Measurements from ENCODE around the gene HERC2. TPM values are rescaled to one million over a fixed set of nuclear protein-coding genes. Genes with fewer than 3 reads are reported as not detected.

The HERC2 gene
- total RNA-seq, 4 donors from 2014 or later, result 59.3 to 88.1 (median 71.0) TPM

DNA sequence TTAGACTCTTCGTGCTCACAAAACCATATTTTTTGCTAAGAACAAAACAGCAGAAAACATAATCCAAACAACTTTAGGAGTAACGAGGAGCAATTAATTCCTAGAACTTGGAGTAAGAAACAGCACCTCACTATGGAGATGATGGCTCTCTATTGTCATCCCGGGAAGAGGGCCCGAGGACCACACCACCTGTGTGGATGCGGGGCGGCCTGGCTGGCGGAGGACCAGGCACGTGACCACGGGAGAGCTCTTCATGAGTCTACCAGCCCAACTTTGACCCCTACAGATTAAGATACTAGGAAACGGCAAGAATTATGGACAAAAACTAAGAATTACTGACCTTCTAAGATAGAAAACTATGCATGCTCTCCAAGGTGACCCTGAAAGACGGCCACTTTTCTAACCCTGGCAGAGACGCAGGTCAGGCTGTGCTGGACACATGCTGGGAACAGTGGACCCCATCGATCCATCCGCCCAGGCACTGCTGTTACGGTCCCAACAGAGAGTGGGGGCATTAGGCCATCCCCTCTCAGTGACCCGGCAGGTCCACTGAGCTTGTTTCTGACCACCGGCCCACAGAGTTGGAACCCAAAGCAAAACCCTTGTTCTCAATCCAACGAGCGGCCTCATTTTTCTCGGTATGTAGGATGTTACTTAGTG lies 209.7 kb downstream of the HERC2 start:
- H3K36me3 ChIP-seq, result peaks cover 19 to 27% of the 10 kb centered on the region in 2 donors
- H3K4me1 ChIP-seq, result peaks cover 19 to 31% of the 10 kb centered on the region in 2 donors
- DNase-seq, result no peak
- no peak overlapping the region for H3K27ac ChIP-seq
- WGBS, 2 donors, result 96 to 99% methylated on average over 20 of the region's 20 CpGs
- no peak for TF ChIP-seq POLR2A (IDR thresholded peaks at IDR 0.05)
- TF ChIP-seq, protein P1, sequence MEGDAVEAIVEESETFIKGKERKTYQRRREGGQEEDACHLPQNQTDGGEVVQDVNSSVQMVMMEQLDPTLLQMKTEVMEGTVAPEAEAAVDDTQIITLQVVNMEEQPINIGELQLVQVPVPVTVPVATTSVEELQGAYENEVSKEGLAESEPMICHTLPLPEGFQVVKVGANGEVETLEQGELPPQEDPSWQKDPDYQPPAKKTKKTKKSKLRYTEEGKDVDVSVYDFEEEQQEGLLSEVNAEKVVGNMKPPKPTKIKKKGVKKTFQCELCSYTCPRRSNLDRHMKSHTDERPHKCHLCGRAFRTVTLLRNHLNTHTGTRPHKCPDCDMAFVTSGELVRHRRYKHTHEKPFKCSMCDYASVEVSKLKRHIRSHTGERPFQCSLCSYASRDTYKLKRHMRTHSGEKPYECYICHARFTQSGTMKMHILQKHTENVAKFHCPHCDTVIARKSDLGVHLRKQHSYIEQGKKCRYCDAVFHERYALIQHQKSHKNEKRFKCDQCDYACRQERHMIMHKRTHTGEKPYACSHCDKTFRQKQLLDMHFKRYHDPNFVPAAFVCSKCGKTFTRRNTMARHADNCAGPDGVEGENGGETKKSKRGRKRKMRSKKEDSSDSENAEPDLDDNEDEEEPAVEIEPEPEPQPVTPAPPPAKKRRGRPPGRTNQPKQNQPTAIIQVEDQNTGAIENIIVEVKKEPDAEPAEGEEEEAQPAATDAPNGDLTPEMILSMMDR (IDR thresholded peaks at IDR 0.05), result no peak
- intact Hi-C loops (cut with DNase I), result no loop called here
- no peak overlapping the region for H3K4me3 ChIP-seq (replicated peaks in 1 of 3)
- H3K9me3 ChIP-seq, result no peaks in the 10 kb centered on the region
- H3K27me3 ChIP-seq, result no peaks in the 10 kb centered on the region

DNA sequence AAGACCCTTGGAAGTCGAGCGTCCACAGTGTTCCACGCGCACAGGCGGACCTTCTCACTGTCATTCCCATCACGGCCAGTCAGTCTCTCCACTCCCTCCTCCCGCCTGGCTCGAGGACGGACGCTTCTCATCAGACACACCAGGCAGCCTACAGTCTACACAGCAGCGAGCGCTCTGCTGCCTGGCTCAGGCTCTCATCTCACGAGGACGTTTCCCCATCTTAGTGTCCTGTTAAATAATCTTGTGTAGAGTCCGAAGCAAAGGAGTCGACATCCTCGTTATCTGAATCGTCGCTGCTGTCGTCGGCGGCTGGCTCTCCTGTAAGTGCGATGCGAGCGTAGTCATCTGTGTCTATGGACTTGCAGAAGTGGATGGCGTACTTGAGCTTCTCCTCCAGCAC lies 210.4 kb downstream of the HERC2 start:
- 94 to 95% methylated on average over 26 of the region's 26 CpGs for WGBS, 2 donors
- DNase-seq, result no peak
- H3K27ac ChIP-seq, result no peak overlapping the region
- H3K36me3 ChIP-seq, result peaks cover 19 to 21% of the 10 kb centered on the region in 2 donors
- no peak overlapping the region for H3K4me3 ChIP-seq (replicated peaks in 1 of 3)
- intact Hi-C loops (cut with DNase I), result no loop called here
- H3K4me1 ChIP-seq, result peaks cover 21 to 33% of the 10 kb centered on the region in 2 donors
- no peaks in the 10 kb centered on the region for H3K27me3 ChIP-seq
- TF ChIP-seq POLR2A (IDR thresholded peaks at IDR 0.05), result no peak
- TF ChIP-seq, protein P1 (IDR thresholded peaks at IDR 0.05), result no peak
- H3K9me3 ChIP-seq, result no peaks in the 10 kb centered on the region

DNA sequence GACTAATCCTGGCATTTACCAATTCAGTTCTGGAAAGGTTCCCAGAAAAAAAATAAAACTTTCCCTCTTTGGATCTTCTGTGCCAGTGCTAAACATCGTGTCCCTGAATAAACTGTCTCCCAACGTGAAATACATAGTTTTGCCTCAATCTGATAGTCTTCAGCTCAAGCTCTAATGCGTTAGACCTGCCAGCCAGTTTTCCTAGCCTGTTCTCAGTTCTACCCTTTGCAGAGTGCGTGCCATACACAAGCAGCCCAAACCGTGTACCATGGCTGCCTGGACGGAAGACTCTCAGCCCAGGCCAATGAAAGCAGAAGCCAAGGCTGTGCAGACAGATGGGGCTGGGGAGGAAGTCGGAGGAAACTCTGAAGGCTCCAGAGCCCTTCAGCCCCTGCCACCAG lies 211.5 kb downstream of the HERC2 start:
- DNase-seq, result no peak
- no peak for TF ChIP-seq POLR2A (IDR thresholded peaks at IDR 0.05)
- TF ChIP-seq, protein P1 (IDR thresholded peaks at IDR 0.05), result no peak
- no peaks in the 10 kb centered on the region for H3K9me3 ChIP-seq
- intact Hi-C loops (cut with DNase I), result no loop called here
- no peak overlapping the region for H3K4me3 ChIP-seq (replicated peaks in 1 of 3)
- peaks cover 19% of the 10 kb centered on the region in 2 donors for H3K36me3 ChIP-seq
- H3K27me3 ChIP-seq, result no peaks in the 10 kb centered on the region
- 74 to 81% methylated on average over 7 of the region's 7 CpGs for WGBS, 2 donors
- peaks cover 22 to 35% of the 10 kb centered on the region in 2 donors for H3K4me1 ChIP-seq
- H3K27ac ChIP-seq, result no peak overlapping the region

DNA sequence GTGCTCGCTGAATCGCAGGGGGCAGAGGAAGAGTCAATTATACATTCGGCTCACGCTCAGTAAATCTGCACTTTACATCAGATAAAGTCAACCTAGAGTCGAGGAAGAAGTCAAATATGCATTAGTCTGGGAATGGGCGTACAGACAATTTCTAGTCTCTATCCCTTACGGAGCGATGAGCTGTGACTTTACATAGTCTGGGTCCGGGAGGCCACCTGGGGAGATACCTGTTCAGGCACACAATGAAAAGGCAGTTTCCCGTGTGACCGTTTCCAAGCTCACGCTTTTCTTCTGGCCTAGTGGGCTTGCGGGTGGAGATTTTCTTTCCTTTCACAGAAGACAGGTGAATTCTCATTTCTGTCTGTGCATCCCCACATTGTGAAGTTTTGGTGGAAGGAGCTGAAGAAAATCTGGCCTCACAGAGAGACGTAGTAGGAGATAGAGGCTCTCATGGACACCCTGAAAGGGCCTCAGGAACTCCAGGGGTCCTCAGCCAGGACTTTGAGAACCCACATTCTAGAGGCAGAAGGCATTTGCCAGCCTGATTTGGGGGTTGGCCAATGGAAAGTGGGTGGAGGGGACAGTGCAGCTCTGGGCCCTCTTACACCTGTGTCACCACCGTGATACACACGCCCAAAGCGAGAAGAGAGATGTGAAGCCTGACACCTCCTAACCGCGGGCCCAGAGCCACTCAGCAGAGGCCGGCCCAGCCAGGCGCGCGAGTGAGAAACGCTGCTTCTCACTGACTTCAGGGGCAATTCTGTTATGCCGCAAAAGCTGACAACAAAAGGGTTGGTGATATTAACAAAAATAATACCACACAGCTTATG lies 212.1 kb downstream of the HERC2 start:
- WGBS, 2 donors, result 93 to 94% methylated on average over 25 of the region's 25 CpGs
- no peak for TF ChIP-seq POLR2A (IDR thresholded peaks at IDR 0.05)
- TF ChIP-seq, protein P1 (IDR thresholded peaks at IDR 0.05), result no peak
- Histone ChIP-seq H3K4me3 (replicated peaks in 1 of 3) (no peak overlapping the region), H3K9me3 (no peaks in the 10 kb centered on the region), H3K4me1 (peaks cover 17 to 29% of the 10 kb centered on the region in 2 donors), H3K36me3 (peaks cover 19% of the 10 kb centered on the region in 2 donors), H3K27me3 (no peaks in the 10 kb centered on the region), H3K27ac (no peak overlapping the region)
- intact Hi-C loops (cut with DNase I), result no loop called here
- DNase-seq, result no peak

DNA sequence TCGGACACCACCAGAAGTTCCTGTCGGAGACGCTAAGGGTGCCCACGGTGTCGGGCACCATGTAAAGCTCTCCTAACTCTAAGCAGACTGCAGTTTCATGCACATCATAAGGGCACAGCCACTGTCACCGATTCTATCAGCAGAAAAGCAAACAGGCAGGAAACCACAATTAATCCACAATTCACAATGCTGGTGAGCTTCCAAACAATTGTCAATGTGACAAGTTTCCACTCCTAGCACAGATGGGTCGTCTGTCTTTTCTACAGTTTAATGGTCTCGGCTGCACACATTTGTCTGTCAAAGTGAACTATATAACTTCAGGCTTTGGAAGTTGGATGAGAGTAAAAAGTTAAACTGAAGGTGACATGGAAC lies 214.1 kb downstream of the HERC2 start:
- H3K27ac ChIP-seq, result no peak overlapping the region
- intact Hi-C loops (cut with DNase I), result no loop called here
- no peak for DNase-seq
- peaks cover 12% of the 10 kb centered on the region in 2 donors for H3K4me1 ChIP-seq
- WGBS, 2 donors, result 59 to 76% methylated on average over 6 to 8 of the region's 8 CpGs
- no peak overlapping the region for H3K4me3 ChIP-seq (replicated peaks in 1 of 3)
- TF ChIP-seq POLR2A (IDR thresholded peaks at IDR 0.05), result no peak
- no peaks in the 10 kb centered on the region for H3K27me3 ChIP-seq
- peaks cover 13 to 16% of the 10 kb centered on the region in 2 donors for H3K36me3 ChIP-seq
- no peaks in the 10 kb centered on the region for H3K9me3 ChIP-seq
